ENCODE measurements around the gene SREK1. TPM values are rescaled to one million over a fixed set of nuclear protein-coding genes. Genes with fewer than 3 reads are reported as not detected.

The SREK1 gene
- total and polyA plus RNA-seq, 12 donors, result 12.6 to 59.8 (median 26.9) TPM

DNA sequence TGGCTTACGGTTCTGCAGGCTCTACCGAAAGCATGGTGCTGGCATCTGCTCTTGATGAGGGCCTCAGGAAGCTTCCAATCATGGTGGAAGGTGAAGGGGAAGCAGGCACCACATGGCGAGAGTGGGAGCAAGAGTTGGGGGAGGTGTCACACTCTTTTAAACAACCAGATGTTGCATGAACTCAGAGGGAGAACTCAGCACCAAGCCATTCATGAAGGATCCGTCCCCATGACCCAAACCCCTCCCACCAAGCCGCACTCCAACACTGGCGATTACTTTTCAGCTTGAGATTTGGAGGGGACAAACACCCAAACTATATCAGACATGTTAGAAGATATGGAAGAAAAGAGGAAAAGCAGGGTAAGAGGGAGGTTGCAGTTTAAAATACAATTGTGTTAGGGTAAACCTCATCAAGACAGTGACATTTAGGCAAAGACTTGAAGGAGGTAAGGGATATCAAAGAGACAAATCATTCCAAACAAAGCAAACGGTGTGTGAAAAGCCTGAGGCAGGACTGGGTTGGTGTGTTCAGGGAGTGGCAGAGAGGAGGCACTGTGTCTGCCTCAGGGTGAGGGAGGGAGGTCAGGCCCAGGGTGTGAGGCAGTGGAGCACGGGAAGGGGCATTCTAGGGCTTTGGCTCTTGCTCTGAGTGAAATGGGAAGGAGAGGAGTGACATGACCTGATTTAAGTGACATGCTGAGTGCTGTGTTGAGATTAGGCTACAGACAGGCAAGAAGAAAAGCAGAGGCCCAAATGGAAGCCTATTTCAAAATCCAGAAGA lies 80.9 kb downstream of the SREK1 start:
- 82 to 84% methylated on average over 8 of the region's 8 CpGs for WGBS, 2 donors
- TF ChIP-seq CTCF (IDR thresholded peaks at IDR 0.05), result no peak
- peaks cover 0 to 11% (median 0%) of the 10 kb centered on the region in 11 donors for H3K9me3 ChIP-seq
- ATAC-seq (peak in 1 of 8 donors; percentile 39), DNase-seq (no peak)
- intact Hi-C loops (cut with DNase I), result no loop called here
- H3K4me1 ChIP-seq, result no peaks in the 10 kb centered on the region
- H3K27ac ChIP-seq, result no peak overlapping the region
- no peaks in the 10 kb centered on the region for H3K36me3 ChIP-seq
- no peak overlapping the region for H3K4me3 ChIP-seq
- no peaks in the 10 kb centered on the region for H3K27me3 ChIP-seq

- DNase-seq (no peak), ATAC-seq (no peak)
- H3K4me3 ChIP-seq, result no peak overlapping the region
- peaks cover 0 to 2% (median 0%) of the 10 kb centered on the region in 7 donors for H3K27me3 ChIP-seq
- 73% methylated on average over 1 of the region's 1 CpG for WGBS, 2 donors
- H3K9me3 ChIP-seq, result peaks cover 0 to 9% (median 0%) of the 10 kb centered on the region in 11 donors
- H3K36me3 ChIP-seq, result no peaks in the 10 kb centered on the region
- no peak overlapping the region for H3K27ac ChIP-seq
- no peaks in the 10 kb centered on the region for H3K4me1 ChIP-seq
- TF ChIP-seq CTCF (IDR thresholded peaks at IDR 0.05), result no peak
- intact Hi-C loops (cut with DNase I), result no loop called here
Observed at GRCh38 chr5:66230551-66230950, 86.5 kb downstream of the SREK1 start.

- ATAC-seq, result no peak
- TF ChIP-seq CTCF (IDR thresholded peaks at IDR 0.05), result no peak
Observed at GRCh38 chr5:66231508-66231907, 87.4 kb downstream of the SREK1 start.

GRCh38 chr5:66232275-66232674 lies 88.2 kb downstream of the SREK1 start:
- Histone ChIP-seq H3K27ac (no peak overlapping the region), H3K4me1 (no peaks in the 10 kb centered on the region), H3K9me3 (no peaks in the 10 kb centered on the region), H3K36me3 (no peaks in the 10 kb centered on the region), H3K27me3 (peaks cover 0 to 4% (median 0%) of the 10 kb centered on the region in 7 donors), H3K4me3 (no peak overlapping the region)
- no peak for ATAC-seq
- TF ChIP-seq CTCF (IDR thresholded peaks at IDR 0.05), result no peak
- DNase-seq, result no peak
- intact Hi-C loops (cut with DNase I), result no loop called here
- WGBS, 2 donors, result 88 to 91% methylated on average over 6 of the region's 6 CpGs

More at GRCh38 chr5:66231508-66231907, 87.4 kb downstream of the SREK1 start:
- intact Hi-C loops (cut with DNase I), result no loop called here
- no peaks in the 10 kb centered on the region for H3K36me3 ChIP-seq
- no peak overlapping the region for H3K27ac ChIP-seq
- WGBS, 2 donors, result 71 to 76% methylated on average over 2 of the region's 2 CpGs
- peaks cover 0 to under 1% (median 0%) of the 10 kb centered on the region in 11 donors for H3K9me3 ChIP-seq
- no peak for DNase-seq
- peaks cover 0 to 3% (median 0%) of the 10 kb centered on the region in 7 donors for H3K27me3 ChIP-seq
- H3K4me1 ChIP-seq, result no peaks in the 10 kb centered on the region
- H3K4me3 ChIP-seq, result no peak overlapping the region

All from heart right ventricle (tissue), 16 donors.